Liver (tissue), 9 donors: ENCODE data around the gene C2orf92. TPM values are rescaled to one million over a fixed set of nuclear protein-coding genes. Genes with fewer than 3 reads are reported as not detected.

Experiments used
- DNase-seq: peaks from one replicate; pipeline ENCODE4 v3.0.0-alpha.2; 2017; ENCODE audit warnings: low spot score
- H3K27ac ChIP-seq, 2 donors: one replicate each; pipeline ENCODE4 v1.7.0; 2013; ENCODE audit warnings: inconsistent platforms in 2 of 2, low read length in 2 of 2, control low read depth in 1 of 2, low read depth in 1 of 2, mild to moderate bottlenecking in 1 of 2
- H3K27me3 ChIP-seq, 4 donors: one replicate each; pipeline versions ENCODE4 v1.6.1 to v1.7.0; 2013; ENCODE audit warnings: low read length in 3 of 4, inconsistent platforms in 1 of 4, mild to moderate bottlenecking in 1 of 4, moderate library complexity in 1 of 4; ENCODE audit not compliant: control insufficient read depth in 4 of 4, insufficient read depth in 4 of 4
- H3K36me3 ChIP-seq, 4 donors: one replicate each; pipeline versions ENCODE4 v1.6.1 to v1.7.0; 2013; ENCODE audit warnings: low read length in 3 of 4, mild to moderate bottlenecking in 3 of 4, low read depth in 1 of 4, moderate library complexity in 1 of 4; ENCODE audit not compliant: control insufficient read depth in 4 of 4, insufficient read depth in 3 of 4
- H3K4me1 ChIP-seq, 4 donors: one replicate each; pipeline versions ENCODE4 v1.6.1 to v1.7.0; 2013; ENCODE audit warnings: low read length in 3 of 4, mild to moderate bottlenecking in 3 of 4, moderate library complexity in 1 of 4; ENCODE audit not compliant: control insufficient read depth in 4 of 4, insufficient read depth in 4 of 4
- H3K4me3 ChIP-seq, 3 donors: one replicate each; pipeline versions ENCODE4 v1.6.1 to v1.7.0; 2013; ENCODE audit warnings: low read length in 3 of 3, control low read depth in 1 of 3, low read depth in 1 of 3, mild to moderate bottlenecking in 1 of 3
- H3K9ac ChIP-seq, 2 donors: one replicate each; pipeline ENCODE4 v1.7.0; 2013; ENCODE audit warnings: low read length in 2 of 2, mild to moderate bottlenecking in 2 of 2, moderate library complexity in 2 of 2, control low read depth in 1 of 2, low read depth in 1 of 2
- H3K9me3 ChIP-seq, 4 donors: one replicate each; pipeline versions ENCODE4 v1.6.1 to v1.7.0; 2013; ENCODE audit warnings: low read length in 3 of 4; ENCODE audit not compliant: control insufficient read depth in 4 of 4
- ATF3 ChIP-seq: IDR thresholded peaks from 2 replicates; pipeline ENCODE4 v1.6.1; 2016; ENCODE audit warnings: antibody characterized with exemption
- CTCF ChIP-seq: fragments of 150-350 bp; IDR thresholded peaks from 2 replicates; pipeline ENCODE4 v1.5.1; 2017; ENCODE audit warnings: improper control_type of control experiment, low read depth, low read length; ENCODE audit not compliant: missing input control
- EGR1 ChIP-seq, 2 donors: IDR thresholded peaks; 2 replicates each; pipeline ENCODE4 v1.6.1; 2016 to 2018; ENCODE audit warnings: antibody characterized with exemption in 2 of 2, low read depth in 2 of 2
- FOXA1 ChIP-seq: IDR thresholded peaks from 2 replicates; pipeline ENCODE4 v1.6.1; 2016; ENCODE audit warnings: antibody characterized with exemption
- FOXA2 ChIP-seq: IDR thresholded peaks from 2 replicates; pipeline ENCODE4 v1.6.1; 2016; ENCODE audit warnings: antibody characterized with exemption
- GABPA ChIP-seq, 2 donors: IDR thresholded peaks in 1 of 2; conservative IDR thresholded peaks in 1 of 2; 2 replicates each; pipeline ENCODE4 v1.6.1; 2016; ENCODE audit warnings: antibody characterized with exemption in 2 of 2, mild to moderate bottlenecking in 1 of 2, moderate library complexity in 1 of 2
- MAX ChIP-seq: IDR thresholded peaks from 2 replicates; pipeline ENCODE4 v1.6.1; 2016; ENCODE audit warnings: antibody characterized with exemption
- NR2F2 ChIP-seq: IDR thresholded peaks from 2 replicates; pipeline ENCODE4 v1.6.1; 2016; ENCODE audit warnings: antibody characterized with exemption
- REST ChIP-seq: IDR thresholded peaks from 2 replicates; pipeline ENCODE4 v1.6.1; 2016; ENCODE audit warnings: antibody characterized with exemption, mild to moderate bottlenecking
- RXRA ChIP-seq, 2 donors: IDR thresholded peaks; 2 replicates each; pipeline ENCODE4 v1.6.1; 2017 to 2018; ENCODE audit warnings: antibody characterized with exemption in 2 of 2, mild to moderate bottlenecking in 1 of 2
- ZBTB33 ChIP-seq: IDR thresholded peaks from 2 replicates; pipeline ENCODE4 v1.6.1; 2016; ENCODE audit warnings: antibody characterized with exemption
- WGBS: extraction: QIAGEN DNeasy Blood & Tissue Kit; methylation state at CpG from one replicate; pipeline ENCODE4 v1.1.7; 2013; 5-methylcytosine and 5-hydroxymethylcytosine counted together
- polyA plus RNA-seq, 2 donors: library from polyadenylated mRNA; stranded (reverse) in 1 of 2; unstranded in 1 of 2; fragments of 200-250 nt in 1 of 2; fragments of >200 nt in 1 of 2; fragmentation: Nextera tagmentation in 1 of 2; extraction: Ambion mirVana in 1 of 2; gene quantifications; one replicate each; pipeline versions ENCODE4 v1.2.1 to v1.2.3, GENCODE V29; 2013 to 2015
- total RNA-seq, 2 donors: library from RNA; depleted of rRNA; stranded (reverse); fragments of >200 nt; gene quantifications; one replicate each; pipeline ENCODE4 v1.2.3, GENCODE V29; 2014
- donor health status: healthy.
- donor health status: healthy.
- donor health status: healthy.
- donor health status: healthy.
- donor health status: healthy.

The C2orf92 gene
- total and polyA plus RNA-seq, 4 donors, result 0.96 to 8.0 (median 2.7) TPM

- 89% methylated on average over 18 of the region's 18 CpGs for WGBS
- Histone ChIP-seq H3K36me3 (peaks cover 10 to 31% (median 16%) of the 10 kb centered on the region in 4 donors), H3K27ac (no peak overlapping the region)
Observed at GRCh38 chr2:97660775-97661389, 8.6 kb upstream of the C2orf92 start.

More at GRCh38 chr2:97660775-97661389, 8.6 kb upstream of the C2orf92 start:
- Histone ChIP-seq H3K4me1 (peaks cover 10 to 15% (median 13%) of the 10 kb centered on the region in 4 donors), H3K9me3 (no peaks in the 10 kb centered on the region), H3K4me3 (no peak overlapping the region), H3K9ac (no peak overlapping the region), H3K27me3 (no peaks in the 10 kb centered on the region)
- TF ChIP-seq EGR1 (IDR thresholded peaks at IDR 0.05; ENCODE audit: low read depth in 2 of 2) (no peak), ATF3 (no peak), REST (no peak), FOXA1 (no peak), MAX (no peak), GABPA (IDR thresholded peaks at IDR 0.05 in 1 of 2, conservative IDR thresholded peaks at IDR 0.05 in 1 of 2) (no peak), NR2F2 (no peak), RXRA (IDR thresholded peaks at IDR 0.05) (no peak), FOXA2 (no peak), CTCF (no peak), ZBTB33 (no peak)
- no peak for DNase-seq
